GM18507 (cell line): ENCODE results near the gene KLC1.

Experiments
- DNase-seq: peaks from one replicate; pipeline ENCODE4 v3.0.0; 2011; ENCODE audit warnings: low read depth; ENCODE audit not compliant: insufficient read length; ENCODE audit errors: extremely low spot score
- FAIRE-seq: peaks from 2 replicates; lab custom pipeline; 2011; peaks lifted over from hg19 to GRCh38; lab: Jason Lieb, UNC

KLC1 gene

DNA sequence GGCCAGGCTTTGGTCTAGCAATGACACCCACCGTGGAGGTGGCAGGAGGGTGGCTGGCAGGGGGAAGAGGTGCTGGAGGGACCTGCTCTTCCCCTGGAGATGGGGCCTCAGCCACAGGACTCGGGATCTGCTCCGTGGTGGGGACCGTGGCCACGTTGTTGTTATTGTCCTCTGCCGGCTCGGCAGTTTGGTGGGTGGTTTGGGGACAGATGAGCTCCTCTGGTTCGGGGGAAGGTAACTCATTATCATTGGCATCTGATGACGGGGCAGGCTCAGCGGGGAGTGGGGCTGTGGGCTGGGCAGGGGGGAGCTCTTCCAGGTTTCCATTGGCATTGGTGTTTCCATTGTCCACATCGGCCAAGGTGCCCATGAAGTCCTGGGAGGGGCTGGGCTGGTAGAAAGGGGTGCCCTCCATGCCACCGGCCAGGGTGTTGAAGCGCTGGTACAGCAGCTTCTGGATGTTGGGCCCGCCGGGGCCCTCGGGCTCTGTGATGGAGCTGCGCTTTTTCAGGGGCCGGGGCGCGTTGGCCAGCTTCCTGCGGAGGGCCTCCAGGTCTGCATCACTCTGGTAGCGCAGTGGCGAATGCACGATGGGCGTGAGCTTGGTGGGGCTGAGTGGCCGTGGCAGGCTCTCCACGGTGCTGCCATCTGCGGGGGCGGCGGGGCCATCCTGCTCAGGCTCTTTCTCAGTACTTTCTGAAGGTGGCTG lies 110.9 kb downstream of the KLC1 start:
- FAIRE-seq, result no peak
- no peak for DNase-seq

DNA sequence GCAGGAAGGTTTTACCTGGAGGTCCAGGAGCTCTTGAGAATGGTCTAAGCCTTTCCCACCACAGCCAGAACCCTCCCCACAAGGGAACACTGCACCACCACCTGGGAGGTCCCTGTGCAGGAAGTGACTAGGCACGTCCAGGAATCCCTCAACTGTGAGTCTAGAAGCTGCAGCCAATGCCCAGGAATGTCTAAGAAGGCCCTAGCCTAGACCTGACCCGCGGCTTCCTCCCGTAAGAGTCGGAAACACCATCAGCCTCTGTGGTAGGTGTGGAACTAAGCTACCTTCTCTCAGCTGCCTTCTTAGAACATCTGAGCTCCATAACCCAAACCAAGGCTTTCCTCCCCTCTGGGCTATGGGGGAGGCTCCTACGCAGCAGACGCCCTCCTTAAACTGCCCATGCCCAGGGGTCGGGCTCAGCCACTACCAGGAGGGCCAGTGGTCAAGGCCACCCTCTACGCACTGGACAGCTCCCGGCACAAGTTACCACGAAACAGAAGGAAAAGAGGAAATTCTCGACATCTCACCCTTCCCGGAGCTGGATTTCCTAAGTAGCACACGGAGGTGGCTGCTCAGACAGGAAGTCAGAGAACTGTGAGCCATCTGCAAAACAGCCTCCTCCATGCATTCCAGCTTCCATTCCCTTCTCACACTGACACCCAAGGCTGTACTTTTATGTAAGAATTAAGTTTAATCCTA lies 112.1 kb downstream of the KLC1 start:
- DNase-seq, result no peak
- FAIRE-seq, result no peak

DNA sequence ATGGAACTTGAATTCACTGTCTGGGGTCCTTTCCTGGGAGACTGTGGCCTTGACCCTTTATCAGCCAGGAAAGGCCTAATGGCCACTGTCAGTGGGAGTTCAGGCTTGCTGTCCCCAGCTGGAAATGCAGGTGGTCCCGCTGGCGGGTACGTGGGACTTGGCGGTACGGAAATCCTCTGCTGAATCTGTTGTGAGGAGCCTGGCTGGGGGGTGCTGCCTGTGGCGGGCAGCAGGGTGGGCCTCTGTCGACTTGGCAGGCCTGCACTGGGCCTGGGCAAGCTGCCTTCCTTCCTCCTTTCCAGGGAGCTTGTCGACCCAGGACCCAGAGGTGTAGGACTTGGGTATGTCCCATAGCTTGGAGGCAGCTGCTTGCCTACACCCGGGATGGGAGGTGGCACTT lies 112.9 kb downstream of the KLC1 start:
- FAIRE-seq, result no peak
- no peak for DNase-seq

DNA sequence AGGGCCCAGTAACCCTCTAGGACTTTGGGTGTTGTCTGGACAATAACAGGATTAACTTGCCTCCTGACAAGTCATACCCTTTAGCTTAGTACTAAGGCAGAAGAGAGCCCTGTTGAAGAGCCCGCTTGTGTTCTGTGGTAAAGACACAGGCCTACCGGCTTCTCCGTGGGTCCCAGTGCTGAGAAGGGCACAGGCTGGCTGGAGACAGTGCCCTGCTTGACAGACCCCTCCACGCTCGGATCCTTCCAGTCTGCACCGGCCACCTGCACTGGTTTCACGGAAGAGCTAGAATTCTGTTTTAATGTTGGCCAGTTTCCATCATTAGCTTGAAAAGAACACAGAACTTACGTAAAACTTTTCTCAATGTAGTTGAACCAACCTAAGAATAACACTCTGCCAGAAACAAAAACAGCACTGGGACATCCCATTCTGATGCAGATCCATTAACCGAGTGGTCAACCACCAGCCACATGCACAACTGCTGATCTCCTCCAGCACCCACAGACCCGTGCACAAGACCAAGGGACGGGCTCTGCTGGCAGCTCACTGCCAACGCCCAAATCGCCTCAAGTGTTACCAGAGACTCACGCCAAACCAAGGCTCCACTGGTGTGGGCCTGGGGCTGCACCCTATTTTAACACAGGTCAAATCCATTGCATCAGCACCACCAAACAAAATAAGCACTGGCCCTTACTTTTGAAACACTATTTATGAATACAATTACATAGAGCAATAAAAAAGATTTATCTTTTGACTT lies 113.7 kb downstream of the KLC1 start:
- no peak for DNase-seq
- FAIRE-seq, result no peak

DNA sequence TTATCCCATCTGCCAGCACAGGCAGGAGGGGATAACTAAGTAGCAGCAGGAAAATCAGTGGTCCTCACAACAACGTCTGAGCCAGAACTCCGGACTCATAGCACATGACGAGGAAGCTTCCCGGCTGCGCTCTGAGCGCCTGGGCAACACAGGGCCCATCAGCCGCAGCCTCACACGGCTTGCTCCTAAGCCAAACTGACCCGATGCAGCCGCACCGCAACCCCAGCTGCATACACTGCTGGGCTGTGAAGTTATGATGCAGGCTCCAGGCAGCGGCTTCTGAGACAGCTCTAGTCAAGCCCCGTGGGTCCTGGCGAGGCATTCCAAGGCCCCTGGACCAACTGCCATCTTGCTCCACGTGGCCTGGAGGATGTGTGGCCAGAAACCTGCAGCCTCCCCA lies 114.7 kb downstream of the KLC1 start:
- FAIRE-seq (no peak), DNase-seq (no peak)

DNA sequence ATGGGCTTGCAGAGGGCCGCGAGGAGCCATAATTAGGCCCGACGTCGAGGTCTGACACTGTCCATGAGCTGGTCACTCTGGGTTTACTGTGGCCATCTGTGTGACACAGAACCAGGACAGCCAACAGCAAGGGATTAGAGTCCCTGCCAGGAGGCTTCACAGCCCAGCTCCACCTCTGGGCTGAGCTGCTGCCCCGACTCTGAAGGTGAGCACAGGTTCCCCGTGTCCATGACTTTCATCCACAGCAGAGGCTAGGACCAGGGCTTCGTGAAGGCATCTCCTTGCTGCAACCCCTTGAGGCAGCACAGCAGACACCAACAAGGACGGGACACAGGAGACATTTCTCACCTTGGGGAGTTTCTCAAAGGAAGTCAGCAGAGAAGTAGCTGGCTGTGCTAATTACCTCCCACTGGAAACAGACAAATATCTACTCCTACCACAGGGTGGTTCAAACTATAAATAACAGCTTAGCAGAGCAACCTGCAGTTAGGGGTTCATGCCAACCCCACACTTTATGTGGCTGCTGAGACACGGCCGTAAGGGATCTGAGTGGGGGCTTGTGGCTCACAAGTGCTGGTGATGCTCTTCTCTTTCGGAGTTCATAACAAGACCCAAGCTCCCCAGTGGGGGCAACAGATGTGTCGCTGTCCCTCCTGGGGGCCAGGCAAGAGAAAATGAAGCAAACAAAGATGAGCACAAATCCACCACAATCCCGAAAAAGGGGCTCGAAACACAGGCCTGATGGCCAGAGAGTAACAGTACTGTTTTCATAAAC lies 115.8 kb downstream of the KLC1 start:
- no peak for FAIRE-seq

DNA sequence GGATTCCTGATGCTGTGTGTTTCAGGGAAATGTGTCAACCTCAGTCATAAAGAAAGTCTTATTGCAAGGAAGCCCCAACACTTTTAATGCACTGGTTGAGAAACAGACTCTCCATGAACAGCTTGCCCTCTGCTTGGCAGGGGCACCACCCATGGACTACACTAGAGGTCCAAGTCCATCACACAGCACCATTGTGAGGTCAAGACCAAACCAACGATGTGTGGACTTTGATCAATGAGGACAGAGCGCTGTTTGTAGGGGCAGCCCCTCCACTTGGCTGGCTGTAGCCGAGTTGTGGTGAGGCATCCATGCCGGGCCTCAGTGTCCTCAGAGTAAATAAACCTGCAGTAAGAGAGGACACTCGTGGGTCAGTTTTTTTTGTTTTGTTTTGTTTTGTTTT lies 116.4 kb downstream of the KLC1 start:
- no peak for DNase-seq
- FAIRE-seq, result no peak

More for the DNA sequence above, 115.8 kb downstream of the KLC1 start:
- no peak for DNase-seq

DNA sequence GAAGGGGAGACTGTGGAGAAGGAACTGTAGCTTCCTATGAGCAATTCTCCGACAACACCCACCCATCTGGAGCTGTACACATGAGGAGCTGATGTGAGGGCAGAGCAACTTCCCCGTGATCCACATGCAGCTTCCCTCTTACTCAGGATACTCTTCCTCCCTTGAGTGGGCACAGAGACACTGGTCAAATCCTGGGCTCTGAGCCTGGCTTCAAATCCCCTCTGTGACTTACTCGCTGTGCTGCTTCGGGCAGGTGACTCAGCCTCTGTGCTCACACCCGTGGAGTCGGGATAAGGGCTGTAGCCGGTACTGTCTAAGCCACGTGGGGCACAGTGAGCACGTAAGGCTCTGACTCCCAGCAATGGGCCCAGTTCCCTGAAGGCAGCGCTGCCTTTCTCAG lies 117.7 kb downstream of the KLC1 start:
- no peak for DNase-seq
- FAIRE-seq, result no peak

DNA sequence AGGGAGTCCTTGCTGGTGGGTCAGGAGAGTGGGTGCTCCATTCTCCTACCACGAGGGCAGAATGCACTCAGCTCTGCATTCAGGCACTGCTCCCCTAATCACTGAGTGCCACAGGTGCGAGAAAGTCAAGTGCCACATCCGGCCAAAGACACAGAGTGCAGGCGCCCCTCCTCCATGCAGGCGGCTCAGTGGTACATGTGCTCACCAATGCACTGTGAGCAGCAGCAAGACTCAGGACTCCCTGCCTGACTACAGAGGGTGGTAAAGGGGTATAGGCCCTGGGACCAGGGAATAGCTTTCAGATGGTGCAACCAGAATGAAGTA lies 119.5 kb downstream of the KLC1 start:
- DNase-seq (no peak), FAIRE-seq (no peak)

DNA sequence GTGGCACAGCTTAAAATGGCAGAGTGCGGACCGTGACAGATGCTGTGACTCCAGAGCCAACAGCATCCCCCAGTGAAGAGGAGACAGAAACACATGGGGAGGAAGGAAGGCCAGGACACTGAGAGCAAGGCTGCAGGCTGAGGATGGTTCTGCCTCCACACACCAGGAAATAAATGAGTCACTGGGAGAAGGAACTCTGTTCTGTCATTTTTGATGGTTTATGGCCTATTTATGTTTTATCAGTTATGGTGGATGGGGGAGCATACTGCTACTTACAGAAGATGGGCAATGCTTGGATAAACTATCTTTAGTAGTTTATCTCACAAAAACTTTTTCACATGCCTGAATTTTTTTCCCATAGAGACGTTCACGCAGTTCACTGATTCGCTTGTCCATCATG lies 120.4 kb downstream of the KLC1 start:
- FAIRE-seq (no peak), DNase-seq (no peak)

DNA sequence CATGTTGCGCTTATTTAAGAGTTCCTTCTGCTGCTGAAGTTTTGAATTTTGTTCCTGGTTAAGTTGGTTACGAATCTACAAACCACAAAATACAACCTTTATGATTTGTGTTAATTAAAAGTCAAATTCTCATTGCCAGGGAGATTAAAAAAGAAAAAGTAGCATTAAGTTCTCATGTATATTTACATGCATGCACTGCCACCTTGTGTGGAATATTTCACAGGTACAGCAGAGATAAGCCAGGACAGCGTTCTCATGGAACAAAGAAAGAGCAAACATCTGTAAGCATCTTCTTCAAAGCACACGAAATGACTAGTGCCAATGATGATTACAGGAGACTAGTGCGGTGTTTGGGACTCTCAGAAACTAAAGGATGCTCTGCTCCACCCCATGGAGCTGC lies 120.8 kb downstream of the KLC1 start:
- FAIRE-seq, result no peak

More for the DNA sequence above, 120.8 kb downstream of the KLC1 start:
- no peak for DNase-seq
